Esophagus muscularis mucosa (tissue), 3 donors: ENCODE measurements around the gene CD151.

Source experiments
- POLR2A ChIP-seq: fragments of 450-650 bp; IDR thresholded peaks from one replicate; pipeline ENCODE4 v1.6.1; 2017; ENCODE audit warnings: antibody characterized with exemption, moderate library complexity, mild to moderate bottlenecking, low read depth
- POLR2AphosphoS5 ChIP-seq, 2 donors: sonication (generic); formaldehyde crosslinking; IDR thresholded peaks; one replicate each; pipeline ENCODE4 v1.6.1; 2017; ENCODE audit warnings: antibody characterized with exemption in 2 of 2
- TF ChIP-seq, protein P1 (sequence below), 3 experiments: fragments of 200-600 bp in 2 of 3; fragments of 450-650 bp in 1 of 3; sonication (generic) in 2 of 3; IDR thresholded peaks; one replicate each; pipeline ENCODE4 v1.5.1; 2017 to 2019; ENCODE audit warnings: antibody characterized with exemption in 3 of 3, mild to moderate bottlenecking in 2 of 3, moderate library complexity in 1 of 3

- TF ChIP-seq, protein P1, sequence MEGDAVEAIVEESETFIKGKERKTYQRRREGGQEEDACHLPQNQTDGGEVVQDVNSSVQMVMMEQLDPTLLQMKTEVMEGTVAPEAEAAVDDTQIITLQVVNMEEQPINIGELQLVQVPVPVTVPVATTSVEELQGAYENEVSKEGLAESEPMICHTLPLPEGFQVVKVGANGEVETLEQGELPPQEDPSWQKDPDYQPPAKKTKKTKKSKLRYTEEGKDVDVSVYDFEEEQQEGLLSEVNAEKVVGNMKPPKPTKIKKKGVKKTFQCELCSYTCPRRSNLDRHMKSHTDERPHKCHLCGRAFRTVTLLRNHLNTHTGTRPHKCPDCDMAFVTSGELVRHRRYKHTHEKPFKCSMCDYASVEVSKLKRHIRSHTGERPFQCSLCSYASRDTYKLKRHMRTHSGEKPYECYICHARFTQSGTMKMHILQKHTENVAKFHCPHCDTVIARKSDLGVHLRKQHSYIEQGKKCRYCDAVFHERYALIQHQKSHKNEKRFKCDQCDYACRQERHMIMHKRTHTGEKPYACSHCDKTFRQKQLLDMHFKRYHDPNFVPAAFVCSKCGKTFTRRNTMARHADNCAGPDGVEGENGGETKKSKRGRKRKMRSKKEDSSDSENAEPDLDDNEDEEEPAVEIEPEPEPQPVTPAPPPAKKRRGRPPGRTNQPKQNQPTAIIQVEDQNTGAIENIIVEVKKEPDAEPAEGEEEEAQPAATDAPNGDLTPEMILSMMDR (IDR thresholded peaks at IDR 0.05): no peak
- no peak for TF ChIP-seq POLR2A
- no peak for TF ChIP-seq POLR2AphosphoS5 (IDR thresholded peaks at IDR 0.05)
Measured at GRCh38 chr11:880447-880846, 47.7 kb downstream of the CD151 start.
